ENCODE data around the gene AVL9. TPM values are rescaled to one million over a fixed set of nuclear protein-coding genes. Genes with fewer than 3 reads are reported as not detected.

AVL9 gene
- total RNA-seq, 4 donors from 2014 or later: 33.6 to 45.1 (median 42.3) TPM

- 40 to 43% methylated on average over 5 of the region's 5 CpGs for WGBS, 2 donors
These were observed 37.4 kb downstream of the AVL9 start for GRCh38 chr7:32532716-32533115.

GRCh38 chr7:32533276-32534029 lies 38.2 kb downstream of the AVL9 start:
- Histone ChIP-seq H3K36me3 (no peaks in the 10 kb centered on the region), H3K4me3 (replicated peaks in 1 of 3) (no peak overlapping the region), H3K27ac (no peak overlapping the region), H3K27me3 (no peaks in the 10 kb centered on the region), H3K9me3 (no peaks in the 10 kb centered on the region), H3K4me1 (peaks cover 14 to 18% of the 10 kb centered on the region in 2 donors)
- intact Hi-C loops (cut with DNase I): no loop called here
- 71 to 83% methylated on average over 8 of the region's 8 CpGs for WGBS, 2 donors
- TF ChIP-seq CTCF (IDR thresholded peaks at IDR 0.05): no peak
- TF ChIP-seq POLR2A (IDR thresholded peaks at IDR 0.05): no peak
- DNase-seq: no peak

More at GRCh38 chr7:32532716-32533115, 37.4 kb downstream of the AVL9 start:
- no peaks in the 10 kb centered on the region for H3K27me3 ChIP-seq
- DNase-seq: peak; percentile 66 to 81
- H3K36me3 ChIP-seq: no peaks in the 10 kb centered on the region
- H3K9me3 ChIP-seq: no peaks in the 10 kb centered on the region
- H3K4me1 ChIP-seq: peaks cover 14 to 18% of the 10 kb centered on the region in 2 donors
- intact Hi-C loops (cut with DNase I): no loop called here
- no peak overlapping the region for H3K27ac ChIP-seq
- TF ChIP-seq POLR2A (IDR thresholded peaks at IDR 0.05): no peak
- TF ChIP-seq CTCF (IDR thresholded peaks at IDR 0.05): no peak
- no peak overlapping the region for H3K4me3 ChIP-seq (replicated peaks in 1 of 3)

GRCh38 chr7:32535162-32535702 lies 39.9 kb downstream of the AVL9 start:
- intact Hi-C loops (cut with DNase I): no loop called here
- WGBS, 2 donors: 93 to 94% methylated on average over 4 of the region's 4 CpGs
- DNase-seq: no peak
- Histone ChIP-seq H3K9me3 (no peaks in the 10 kb centered on the region), H3K27ac (no peak overlapping the region), H3K36me3 (no peaks in the 10 kb centered on the region), H3K4me3 (replicated peaks in 1 of 3) (no peak overlapping the region), H3K4me1 (peaks cover 14 to 18% of the 10 kb centered on the region in 2 donors), H3K27me3 (no peaks in the 10 kb centered on the region)
- no peak for TF ChIP-seq POLR2A (IDR thresholded peaks at IDR 0.05)
- no peak for TF ChIP-seq CTCF (IDR thresholded peaks at IDR 0.05)

- no peaks in the 10 kb centered on the region for H3K9me3 ChIP-seq
- TF ChIP-seq CTCF (IDR thresholded peaks at IDR 0.05) (no peak), POLR2A (IDR thresholded peaks at IDR 0.05) (no peak)
- WGBS, 2 donors: 95 to 97% methylated on average over 2 of the region's 2 CpGs
- no peak overlapping the region for H3K4me3 ChIP-seq (replicated peaks in 1 of 3)
- peaks cover 7 to 14% of the 10 kb centered on the region in 2 donors for H3K4me1 ChIP-seq
- no peaks in the 10 kb centered on the region for H3K27me3 ChIP-seq
- intact Hi-C loops (cut with DNase I): no loop called here
- H3K36me3 ChIP-seq: no peaks in the 10 kb centered on the region
- no peak overlapping the region for H3K27ac ChIP-seq
- DNase-seq: no peak
These were observed 40.7 kb downstream of the AVL9 start for GRCh38 chr7:32536016-32536415.

- no peak for TF ChIP-seq CTCF (IDR thresholded peaks at IDR 0.05)
- no peak for TF ChIP-seq POLR2A (IDR thresholded peaks at IDR 0.05)
- no peak for DNase-seq
- Histone ChIP-seq H3K36me3 (no peaks in the 10 kb centered on the region), H3K4me3 (replicated peaks in 1 of 3) (no peak overlapping the region), H3K4me1 (peaks cover 6 to 13% of the 10 kb centered on the region in 2 donors), H3K9me3 (no peaks in the 10 kb centered on the region), H3K27ac (no peak overlapping the region), H3K27me3 (no peaks in the 10 kb centered on the region)
- intact Hi-C loops (cut with DNase I): no loop called here
- WGBS, 2 donors: 44 to 79% methylated on average over 1 of the region's 1 CpG
These were observed 41.3 kb downstream of the AVL9 start for GRCh38 chr7:32536585-32536984.
